Stimulated activated CD4-positive, alpha-beta T cell treated with anti-CD3 and anti-CD28 coated beads, TNF-alpha, amount 100 ng/mL, for 24 hours (primary cell): ENCODE data around the gene CTBP2.

Experiments used
- DNase-seq, 3 experiments: peaks; one replicate each; pipeline ENCODE4 v3.0.0-alpha.2; 2020; ENCODE audit warnings: low read depth in 3 of 3

CTBP2 gene

DNA sequence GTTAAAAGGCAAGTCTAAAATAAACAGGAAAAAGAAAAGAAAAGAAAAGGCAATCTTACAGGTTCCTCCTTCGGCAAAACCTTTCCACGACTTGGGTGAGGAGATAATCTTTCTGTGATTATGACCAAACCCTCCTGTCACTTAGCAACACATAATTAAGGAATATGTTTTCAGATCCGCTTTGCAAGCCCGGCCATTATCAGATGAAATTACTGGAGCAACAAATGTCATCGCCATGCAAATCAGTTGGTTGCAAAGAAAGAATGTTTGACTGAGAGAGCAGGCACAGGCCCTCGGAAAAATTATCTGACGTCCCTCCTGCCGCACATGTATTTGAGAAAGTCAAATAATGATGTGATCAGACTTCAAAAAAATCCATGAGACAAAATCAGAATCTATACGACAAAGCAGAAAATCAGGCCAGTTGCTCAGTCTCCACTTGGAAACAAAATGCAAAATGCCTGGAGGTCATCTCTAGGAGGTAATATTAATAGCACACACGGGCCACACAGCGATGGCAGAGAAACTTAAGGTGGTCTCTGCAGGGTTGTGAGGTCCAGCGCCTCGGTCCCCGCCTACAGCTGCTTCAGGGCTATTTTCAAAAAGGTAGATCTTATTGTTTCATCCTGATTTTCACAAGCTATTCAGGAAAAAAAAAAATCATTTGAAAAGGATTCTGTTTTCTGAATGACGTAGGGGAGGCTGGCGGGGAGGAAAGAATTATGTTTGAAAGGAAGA, 135.7 kb downstream of the CTBP2 start:
- no peak for DNase-seq

DNA sequence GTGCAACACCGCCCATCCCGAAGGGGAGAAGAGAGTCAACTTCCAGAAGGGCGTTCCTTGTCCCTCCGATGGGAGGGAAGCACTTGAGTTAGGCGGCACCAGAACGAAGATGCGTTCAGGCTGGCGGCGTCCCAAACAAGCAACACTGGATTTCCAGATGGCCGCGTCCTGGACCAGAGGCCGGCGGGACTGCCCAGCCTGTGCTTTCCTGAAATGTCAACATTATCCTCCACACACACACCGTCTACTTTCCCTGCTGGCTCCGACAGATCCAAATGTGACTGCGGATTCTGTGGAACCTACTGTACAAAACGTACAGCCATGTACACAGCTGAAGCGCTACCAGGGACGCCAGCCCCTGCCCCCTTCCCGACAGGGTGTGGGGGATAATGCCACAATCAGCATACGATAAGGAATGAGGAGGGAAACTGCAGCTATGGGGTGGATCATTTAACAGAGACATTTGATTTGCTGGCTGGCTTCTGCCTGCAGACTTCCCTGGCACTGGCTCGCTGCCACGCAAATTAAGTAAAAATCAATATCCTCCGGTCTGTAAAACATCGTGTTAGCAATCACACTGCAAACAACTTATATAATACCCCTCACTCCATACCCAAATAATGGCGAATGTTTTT, 136.4 kb downstream of the CTBP2 start:
- DNase-seq, result no peak

DNA sequence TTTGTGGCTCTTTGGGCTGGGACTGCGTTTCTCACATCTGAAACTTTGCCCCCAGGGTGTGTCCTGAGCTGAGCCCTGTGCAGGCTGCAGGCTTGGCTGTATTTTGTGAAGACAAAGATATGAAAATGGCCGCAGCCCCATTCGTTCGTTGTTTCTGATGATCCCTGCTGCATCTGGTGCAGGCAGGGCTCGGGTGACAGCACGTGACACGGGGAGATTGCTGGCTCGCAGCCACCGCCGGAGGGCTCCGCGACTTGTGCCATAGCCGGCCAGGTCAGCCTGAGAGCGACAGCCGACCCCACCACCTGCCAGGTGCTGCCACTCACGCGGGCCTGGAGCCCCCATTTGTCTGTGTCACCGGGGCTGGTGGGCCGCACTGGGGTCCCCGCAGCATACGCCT, 137.1 kb downstream of the CTBP2 start:
- DNase-seq, result no peak

DNA sequence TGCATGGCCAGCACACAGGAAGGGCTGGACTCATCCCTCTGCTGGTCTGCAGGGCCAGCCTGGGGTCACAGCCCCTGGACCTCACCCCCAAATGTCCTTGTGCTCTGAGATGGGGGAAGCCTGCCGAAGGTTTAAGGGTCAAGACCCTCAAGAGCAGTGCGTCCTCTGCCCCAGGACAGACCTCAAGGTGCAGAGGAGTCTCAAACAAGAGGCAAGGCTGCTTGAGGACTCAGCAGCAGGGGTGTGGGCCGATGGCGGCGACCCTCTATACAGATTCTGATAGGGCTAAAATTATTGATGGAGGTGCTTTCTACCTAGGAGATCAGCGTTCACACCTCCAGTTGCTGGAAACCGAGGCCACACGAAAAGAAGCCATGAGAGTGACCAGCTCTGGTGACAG, 137.7 kb downstream of the CTBP2 start:
- no peak for DNase-seq

DNA sequence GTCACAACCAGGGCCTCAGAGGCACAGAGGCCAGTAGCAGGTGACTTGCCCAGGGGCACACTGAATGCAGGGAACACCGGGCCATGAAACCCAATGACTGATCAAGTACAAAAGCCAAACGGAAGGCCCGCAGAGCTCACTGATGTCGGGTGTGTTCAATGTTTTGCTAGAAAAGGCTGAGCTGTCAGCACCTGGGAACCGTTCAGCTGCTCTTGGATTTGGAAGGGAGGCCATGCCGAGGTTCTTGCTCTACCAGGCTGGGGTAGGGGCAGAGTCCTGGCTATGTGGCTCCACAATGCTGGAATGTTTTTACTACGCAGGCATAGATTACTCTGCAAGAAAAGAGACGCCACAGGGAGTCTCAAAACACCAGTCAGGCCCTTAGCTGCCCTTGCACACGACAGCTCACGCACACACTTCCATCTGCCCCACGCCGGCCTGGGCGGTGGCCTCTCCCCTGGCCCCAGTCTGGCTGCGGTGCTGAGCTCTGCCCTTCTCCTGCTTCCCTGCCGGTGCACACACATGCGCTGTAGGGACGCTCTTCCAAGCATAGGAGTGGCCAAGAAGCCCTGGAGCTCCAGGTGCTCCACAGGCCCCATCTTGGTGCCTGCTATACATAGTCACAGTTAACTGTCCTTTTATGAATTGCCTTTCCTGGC, 138.5 kb downstream of the CTBP2 start:
- DNase-seq, result no peak

DNA sequence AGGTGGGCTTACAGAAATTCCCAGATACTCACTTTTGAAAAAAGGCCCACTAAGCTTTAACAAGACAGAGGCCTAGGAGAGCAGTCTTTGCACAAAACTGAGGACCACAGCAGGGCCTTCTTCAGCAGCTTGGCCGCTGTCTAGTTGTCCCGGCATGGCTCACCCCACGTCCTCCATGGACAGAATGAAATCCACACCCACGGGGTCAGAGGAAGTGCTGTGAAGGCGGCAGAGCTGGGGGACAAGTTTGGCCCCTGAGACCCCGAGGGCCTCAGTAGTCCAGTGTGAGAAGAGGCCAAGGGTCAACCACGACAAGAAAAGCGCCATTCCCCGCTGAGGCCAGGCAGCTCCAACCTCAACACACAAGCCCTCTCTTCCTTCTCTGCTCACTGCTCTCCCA, 139.5 kb downstream of the CTBP2 start:
- no peak for DNase-seq

DNA sequence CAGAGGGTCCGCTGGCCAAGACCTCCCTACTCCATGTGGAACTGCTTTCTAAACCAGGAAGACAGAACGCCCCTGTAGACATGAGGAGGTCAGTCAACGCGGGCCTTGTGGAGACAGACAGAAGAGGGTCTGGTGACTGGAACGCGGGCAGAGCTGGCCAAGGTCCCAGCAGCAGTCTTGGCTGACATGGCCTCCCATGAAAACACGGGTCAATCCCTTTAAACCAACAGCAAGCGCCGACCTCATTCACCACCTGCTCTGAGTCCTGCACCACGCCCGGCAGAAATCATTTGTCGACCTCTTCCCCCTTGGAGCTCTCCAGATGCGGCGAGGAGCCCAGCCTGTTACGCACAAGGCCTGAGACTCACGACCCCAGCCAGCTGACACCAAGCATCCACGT, 140.0 kb downstream of the CTBP2 start:
- DNase-seq, result no peak

DNA sequence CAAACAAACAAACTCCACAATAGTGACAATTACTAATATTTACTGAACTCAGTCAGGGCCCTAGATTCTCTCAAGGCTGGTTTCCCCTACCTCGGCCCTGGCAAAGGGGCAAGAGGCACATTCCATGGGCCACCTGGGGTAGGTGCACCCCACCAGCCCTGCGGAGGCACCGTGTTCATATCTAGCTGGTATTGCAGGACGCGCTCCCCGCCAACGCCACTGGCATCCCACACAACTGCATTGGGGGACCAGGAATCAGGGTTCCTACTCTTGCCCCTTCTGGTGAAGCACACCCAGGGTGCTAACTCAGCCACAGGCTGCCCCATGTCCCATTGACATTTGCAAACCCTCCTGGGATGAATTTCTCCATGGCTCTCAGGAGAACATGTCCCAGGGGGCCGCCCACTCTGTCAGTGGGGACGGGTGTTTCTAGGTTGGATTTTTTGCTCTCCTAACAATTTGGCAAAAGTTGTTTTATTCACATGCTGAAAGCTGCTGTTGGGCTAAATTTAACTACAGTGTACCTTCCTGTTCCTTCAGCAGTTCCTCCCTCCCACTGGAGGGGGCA, 141.7 kb downstream of the CTBP2 start:
- DNase-seq, result no peak

DNA sequence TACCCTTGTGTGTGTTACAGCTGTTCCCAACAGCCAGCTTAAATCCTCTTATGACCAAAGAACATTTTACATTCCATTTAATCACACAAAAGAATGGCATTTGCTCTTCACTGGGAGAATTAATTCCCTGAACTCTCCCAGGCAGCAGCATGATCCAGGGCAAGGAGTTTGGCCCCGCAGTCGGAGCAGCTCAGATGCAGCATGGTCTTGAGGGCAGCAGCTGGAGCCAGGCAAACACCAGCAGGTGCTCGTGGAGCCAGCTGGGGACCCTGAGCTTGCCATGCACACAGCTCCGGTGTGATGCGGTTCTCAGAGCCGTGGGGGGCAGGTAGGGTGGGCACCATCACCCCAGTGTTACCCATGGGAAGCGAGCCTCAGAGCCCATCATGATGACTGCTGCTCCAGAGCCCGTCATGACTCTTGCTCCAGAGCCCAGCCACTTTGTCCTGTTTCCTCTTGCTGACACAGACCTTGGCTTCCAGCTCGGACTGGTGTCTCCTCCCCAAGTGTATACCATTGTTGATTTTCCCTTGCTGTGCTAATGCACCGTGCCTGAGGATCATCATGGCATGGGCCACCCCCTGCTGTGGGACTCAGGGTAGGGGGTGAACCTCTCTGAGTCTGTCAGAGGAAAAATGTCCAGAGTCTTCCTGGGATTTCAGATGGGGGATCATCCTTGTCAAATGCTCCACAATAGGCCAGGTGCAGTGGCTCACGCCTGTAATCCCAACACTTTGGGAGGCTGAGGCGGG, 142.6 kb downstream of the CTBP2 start:
- DNase-seq, result no peak

DNA sequence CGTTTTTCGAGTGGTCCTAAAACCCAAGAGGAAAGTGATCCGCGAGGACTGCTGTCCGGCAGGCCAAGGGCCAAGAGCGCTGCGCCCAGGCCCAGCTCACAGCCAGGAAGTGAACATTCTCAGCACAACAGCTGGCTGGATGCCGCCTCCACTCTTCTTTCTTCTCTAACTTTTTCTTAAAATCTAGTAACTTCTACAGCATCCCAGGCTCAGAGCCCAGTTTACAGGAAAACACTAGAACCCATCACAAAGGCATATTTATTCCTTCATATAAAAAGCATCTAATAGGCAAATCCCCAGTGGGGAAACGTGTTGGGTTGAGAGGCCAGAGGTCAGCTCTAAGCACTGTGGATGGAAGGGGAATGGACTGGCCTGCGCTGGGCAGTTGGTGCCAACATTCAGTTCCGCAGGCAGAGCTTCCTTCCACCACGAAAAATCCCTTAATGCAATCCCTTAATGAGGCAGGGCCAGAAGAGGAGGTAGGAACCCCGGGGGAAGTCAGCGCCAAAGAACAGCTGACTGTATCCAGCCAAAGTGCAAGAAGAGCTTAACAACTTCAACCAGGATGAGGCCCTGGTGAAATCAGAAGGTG, 143.7 kb downstream of the CTBP2 start:
- no peak for DNase-seq

DNA sequence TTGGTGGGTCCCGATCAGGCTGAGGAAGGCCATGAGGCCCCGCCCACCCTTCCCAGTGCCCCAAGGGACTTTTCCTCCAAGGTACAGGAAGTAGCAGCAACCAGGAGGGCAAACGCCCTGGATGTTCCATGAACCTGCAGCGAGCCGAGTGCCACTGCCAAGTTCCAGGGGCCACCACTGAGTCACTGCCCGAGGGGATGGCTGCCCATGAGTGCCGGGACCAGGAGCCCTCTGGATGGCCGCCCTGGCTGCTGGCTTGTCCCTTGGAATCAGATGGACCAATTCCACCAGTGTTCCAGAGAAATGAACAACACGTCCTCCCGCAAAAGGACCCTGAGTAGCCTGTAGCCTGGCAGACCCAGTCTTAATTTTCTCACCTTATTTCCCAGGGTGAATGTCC, 144.2 kb downstream of the CTBP2 start:
- no peak for DNase-seq

DNA sequence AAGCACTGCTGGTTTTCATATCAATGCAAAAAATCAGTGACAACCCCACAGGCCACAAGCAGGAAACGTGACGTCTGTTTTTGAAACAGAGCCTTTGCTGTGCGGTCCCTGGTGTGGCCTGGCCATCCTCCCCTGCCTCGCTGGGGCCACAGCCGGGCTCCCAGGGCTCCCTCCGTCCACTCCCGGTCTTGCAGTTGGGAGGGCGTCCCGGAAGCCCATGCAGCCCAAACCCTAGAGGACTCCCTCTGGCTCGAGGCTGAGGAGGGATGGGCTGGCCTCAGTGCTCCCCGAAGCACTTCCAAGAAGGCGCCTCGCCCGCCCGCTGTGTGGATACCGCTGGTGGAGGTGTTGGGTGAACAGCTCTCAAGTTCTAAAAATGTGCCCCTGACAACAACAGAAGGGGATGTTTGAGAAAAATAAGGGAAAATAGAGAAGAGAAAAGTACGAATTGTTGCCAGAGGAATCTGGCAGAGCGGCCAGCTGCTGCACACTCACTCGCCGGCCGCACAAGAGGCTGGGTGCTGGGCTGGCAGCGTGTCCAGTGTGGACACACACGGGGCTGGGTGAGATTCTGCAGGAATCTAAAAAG, 144.9 kb downstream of the CTBP2 start:
- DNase-seq, result no peak

DNA sequence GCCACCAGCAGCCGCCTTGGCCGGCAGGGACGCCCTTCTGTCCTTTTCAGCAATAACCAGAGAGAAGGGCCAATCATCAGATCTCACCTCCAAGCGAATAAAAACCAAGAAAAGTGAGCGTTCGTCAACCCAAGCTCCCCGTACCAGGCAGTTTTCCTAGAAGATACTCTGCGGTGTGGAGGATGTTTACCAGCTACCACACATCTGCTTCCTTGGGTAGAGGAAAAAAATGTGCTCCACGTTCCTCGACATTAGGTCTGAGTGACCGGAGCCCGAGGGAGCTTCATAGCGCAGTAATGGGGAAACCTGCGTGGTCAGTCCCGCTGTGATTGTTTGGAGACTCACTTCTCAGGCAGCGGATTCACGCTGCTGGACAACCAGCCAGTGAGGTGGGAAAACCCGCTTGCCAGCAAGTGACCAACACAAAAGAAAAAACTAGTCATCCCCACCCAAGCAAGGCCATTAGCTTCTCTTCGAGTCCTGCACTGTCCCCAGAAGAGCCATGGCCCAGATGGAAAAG, 145.5 kb downstream of the CTBP2 start:
- no peak for DNase-seq

DNA sequence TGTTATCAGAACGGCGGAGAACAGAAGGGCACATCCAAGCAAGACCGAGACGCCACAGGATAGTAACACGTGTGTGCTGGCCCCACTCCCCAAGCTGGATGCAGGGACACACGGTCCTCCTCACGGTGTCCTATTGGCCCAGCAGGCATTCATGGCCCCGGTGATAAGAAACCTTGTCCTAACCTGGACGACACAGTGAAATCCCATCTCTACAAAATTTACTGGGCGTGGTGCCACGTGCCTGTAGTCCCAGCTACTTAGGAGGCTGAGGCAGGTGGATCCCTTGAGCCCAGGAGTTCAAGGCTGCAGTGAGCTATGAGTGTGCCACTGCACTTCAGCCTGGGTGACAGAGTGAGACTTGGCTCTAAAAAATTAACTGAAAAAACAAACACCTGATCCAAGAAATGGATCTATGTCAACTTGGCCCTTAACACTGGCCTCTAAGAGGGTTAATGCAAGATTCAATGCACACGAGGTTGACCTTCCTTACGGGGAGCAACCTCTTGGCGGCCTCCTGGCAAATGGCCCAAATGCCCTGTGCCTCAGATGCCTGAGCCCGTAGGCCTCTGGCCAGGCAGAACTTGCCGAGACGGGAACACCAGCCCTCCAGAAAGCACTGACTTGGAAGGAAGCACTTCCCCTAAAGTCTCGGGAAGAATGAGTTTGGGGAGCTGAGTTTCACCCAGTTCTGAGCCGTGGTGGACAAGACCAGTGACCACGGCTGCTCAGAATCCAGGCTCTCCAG, 146.1 kb downstream of the CTBP2 start:
- no peak for DNase-seq

DNA sequence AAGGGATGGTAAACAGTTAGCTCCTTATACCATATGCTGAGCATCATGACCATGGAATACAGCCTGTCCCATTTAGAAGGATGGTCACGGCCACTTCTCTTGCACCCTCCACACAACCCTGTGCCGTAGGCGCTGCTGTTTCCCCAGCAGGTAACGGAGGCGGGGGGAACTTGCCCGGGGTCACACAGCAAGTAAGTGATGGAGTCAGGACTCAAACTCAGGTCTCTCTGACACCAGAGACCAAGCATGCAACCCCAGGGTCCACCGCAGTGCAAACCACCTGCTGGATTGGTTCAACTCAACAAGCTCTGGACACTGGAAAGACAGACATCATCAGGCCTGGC, 146.9 kb downstream of the CTBP2 start:
- no peak for DNase-seq

DNA sequence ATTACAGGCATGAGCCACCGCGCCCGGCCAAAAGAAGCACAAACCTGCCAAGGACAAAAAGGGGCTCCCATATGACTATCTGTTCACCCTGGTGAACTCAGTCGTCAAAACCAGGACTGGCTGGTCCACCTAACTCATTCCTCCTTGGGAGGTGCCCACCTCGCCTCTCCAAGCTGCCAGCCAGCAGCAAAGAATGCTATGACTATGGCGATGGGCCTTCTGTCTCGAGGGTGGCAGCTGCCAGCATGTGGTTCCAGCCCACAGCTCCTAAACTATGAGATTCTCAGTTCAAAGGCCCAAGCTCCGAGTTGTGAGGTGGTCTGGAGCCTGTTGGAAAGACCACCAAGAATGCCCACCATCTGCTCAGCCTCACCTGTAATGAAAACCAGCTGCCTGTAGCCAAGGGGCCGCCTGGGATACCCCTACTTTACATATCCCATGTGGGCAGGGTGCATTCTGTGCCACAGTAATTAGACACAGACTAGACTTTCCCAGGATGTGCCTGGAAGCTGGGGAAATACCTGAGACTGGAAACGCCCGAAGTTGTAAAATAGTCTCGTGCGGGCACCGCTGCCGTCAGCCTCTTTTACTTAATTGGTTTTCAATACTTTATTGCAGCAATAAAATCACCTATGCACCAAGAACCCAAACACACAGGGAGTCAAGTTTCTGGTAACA, 147.4 kb downstream of the CTBP2 start:
- DNase-seq, result no peak

DNA sequence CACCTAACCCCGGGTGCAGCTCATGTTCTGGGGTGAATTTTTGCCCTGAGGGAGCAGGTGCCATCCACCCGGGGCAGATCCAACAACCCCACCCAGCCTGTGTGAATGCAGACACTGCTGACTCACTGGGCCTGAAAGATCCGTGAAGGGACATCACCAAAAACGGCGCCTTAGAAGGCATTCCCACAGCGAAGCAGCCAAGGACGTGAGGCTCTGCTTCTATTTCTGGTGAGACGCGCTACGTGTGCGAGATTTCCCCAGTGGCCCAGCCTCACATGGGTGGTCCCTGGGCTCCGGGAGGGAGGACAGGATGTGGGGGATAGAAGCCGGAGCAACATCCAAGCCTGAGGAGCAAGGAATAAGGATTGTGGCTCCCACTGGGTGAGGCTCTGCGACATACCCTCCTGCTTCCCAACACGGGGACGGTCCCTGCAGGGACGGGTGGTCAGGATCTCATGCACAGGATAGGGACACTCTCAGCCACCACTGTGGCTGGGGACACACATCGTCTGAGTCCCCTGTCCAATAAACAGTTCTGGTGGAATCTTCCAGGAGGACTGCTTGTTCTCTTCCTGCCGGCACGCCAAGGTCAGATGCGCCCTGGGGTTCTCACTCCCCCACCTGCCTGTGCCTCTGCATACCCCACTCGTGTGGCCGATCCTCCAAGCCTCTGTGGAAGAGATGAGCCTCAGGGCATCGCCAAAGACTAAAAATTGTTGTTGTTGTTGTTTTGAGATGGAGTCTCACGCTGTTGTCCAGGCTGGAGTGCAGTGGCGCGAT, 148.2 kb downstream of the CTBP2 start:
- DNase-seq, result no peak

DNA sequence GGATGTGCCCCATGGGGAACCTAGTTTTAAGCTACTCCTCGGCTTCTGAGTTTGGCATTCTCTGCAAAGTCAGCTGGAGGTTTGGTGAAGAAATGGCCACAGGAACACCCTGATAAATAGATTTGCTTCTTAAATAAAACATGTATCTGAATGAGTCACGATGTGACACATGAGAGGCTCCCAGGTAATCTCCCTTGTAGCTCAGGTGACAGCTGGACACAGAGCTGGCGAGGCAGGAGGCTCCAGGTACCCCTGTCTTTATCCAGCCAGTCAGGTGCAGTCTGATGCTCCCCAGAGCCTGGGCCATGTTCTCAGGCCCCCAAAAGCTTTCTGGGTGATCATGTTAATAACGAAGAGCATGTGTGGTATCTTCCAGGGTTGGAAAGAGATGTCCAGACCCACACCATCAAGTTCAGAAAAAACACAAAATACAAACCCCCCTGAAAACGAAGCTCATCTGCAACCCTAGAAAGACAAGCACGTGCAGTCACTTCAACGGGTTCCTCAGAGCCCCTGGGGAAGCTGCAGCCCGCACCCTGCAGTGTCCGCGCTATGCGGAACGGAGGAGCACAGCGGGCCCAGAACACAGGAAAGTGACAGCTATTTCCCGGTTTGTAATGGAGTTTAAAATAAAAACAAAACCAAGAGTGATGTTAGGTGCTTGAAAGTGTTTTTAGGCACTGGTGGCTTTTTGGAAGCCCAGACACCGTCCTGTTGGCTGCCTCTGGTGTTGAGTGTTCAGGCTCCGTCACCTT, 149.0 kb downstream of the CTBP2 start:
- no peak for DNase-seq
